Body of pancreas (tissue), 4 donors: ENCODE measurements around the gene RER1. TPM values are rescaled to one million over a fixed set of nuclear protein-coding genes. Genes with fewer than 3 reads are reported as not detected.
"Not testable (repeated sequence)": the region's sequence is repeated elsewhere in the genome, so short reads cannot be mapped to it uniquely, and the experiment has no call there.

Experiments used
- ATAC-seq: fragments of 150-250 bp; one replicate; pipeline ENCODE4 v1.9.1; 2016
- DNase-seq, 4 donors: peaks; one replicate each; pipeline ENCODE4 v3.0.0-alpha.2; 2019
- H3K27ac ChIP-seq, 4 donors: fragments of 200-600 bp; sonication (generic); 1 replicate in 3 of 4; 2 replicates in 1 of 4; pipeline versions ENCODE4 v1.5.1 to v1.6.1; 2016 to 2019; ENCODE audit warnings: mild to moderate bottlenecking in 1 of 4, mixed read lengths in 1 of 4, moderate library complexity in 1 of 4
- H3K27me3 ChIP-seq, 2 donors: fragments of 200-600 bp; sonication (generic); one replicate each; pipeline ENCODE4 v1.6.0; 2016; ENCODE audit warnings: mild to moderate bottlenecking in 1 of 2
- H3K36me3 ChIP-seq, 2 donors: fragments of 200-600 bp; sonication (generic); replicated peaks in 1 of 2; 2 replicates each; pipeline ENCODE4 v1.5.1; 2016; ENCODE audit warnings: low read depth in 2 of 2; ENCODE audit not compliant: insufficient read depth in 1 of 2
- H3K4me1 ChIP-seq: fragments of 200-600 bp; sonication (generic); one replicate; pipeline ENCODE4 v1.6.0; 2016
- H3K4me3 ChIP-seq, 2 donors: fragments of 200-600 bp; sonication (generic); 1 replicate in 1 of 2; 2 replicates in 1 of 2; pipeline ENCODE4 v1.5.1; 2016 to 2019
- H3K9me3 ChIP-seq, 3 donors: fragments of 200-600 bp; sonication (generic); 1 replicate in 2 of 3; 2 replicates in 1 of 3; pipeline ENCODE4 v1.5.1; 2016
- CTCF ChIP-seq, 7 experiments: fragments of 450-650 bp in 4 of 7; fragments of 200-600 bp in 3 of 7; sonication (generic) in 3 of 7; IDR thresholded peaks; one replicate each; pipeline ENCODE4 v1.5.1; 2016 to 2019; ENCODE audit warnings: antibody characterized with exemption in 7 of 7
- POLR2A ChIP-seq, 3 donors: fragments of 450-650 bp; IDR thresholded peaks; one replicate each; pipeline ENCODE4 v1.6.1; 2016; ENCODE audit warnings: antibody characterized with exemption in 3 of 3, mild to moderate bottlenecking in 2 of 3
- WGBS, 2 donors: methylation state at CpG; one replicate each; pipeline ENCODE4 v1.1.5; 2017; 5-methylcytosine and 5-hydroxymethylcytosine counted together
- intact Hi-C: fragments of 100-400 bp; cut with DNase I; formaldehyde crosslinking; loops from one replicate; pipeline ENCODE4 v1.15.1; 2023
- total RNA-seq, 2 donors: library from RNA; depleted of rRNA; stranded (reverse); fragments of >200 nt; gene quantifications; one replicate each; pipeline ENCODE4 v1.1.0, GENCODE V29; 2016

The RER1 gene
- total RNA-seq, 2 donors from 2014 or later = 50.3 to 57.7 TPM

DNA sequence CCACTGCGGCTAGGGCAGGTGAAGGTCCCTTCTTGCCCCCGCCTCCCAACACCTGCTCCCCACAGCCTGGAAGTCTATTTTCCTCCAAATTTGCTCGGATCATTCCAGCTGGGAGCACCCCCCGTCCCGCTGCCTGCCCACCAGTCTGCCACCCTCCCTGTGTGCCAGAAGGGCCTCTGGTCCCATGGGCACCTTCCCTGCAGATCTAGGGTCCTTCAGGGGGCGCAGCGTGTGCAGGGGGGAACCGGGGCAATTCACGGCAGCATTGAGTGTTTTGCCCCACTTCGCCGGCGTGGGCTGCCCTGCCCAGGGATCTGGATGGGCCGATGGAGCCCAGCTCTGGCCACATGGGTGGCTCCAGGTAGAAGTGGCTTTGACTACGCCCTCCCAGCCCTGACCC, 47.0 kb downstream of the RER1 start:
- no peaks in the 10 kb centered on the region for H3K27me3 ChIP-seq
- 72 to 84% methylated on average over 11 to 13 of the region's 14 CpGs for WGBS, 2 donors
- DNase-seq (no peak), ATAC-seq (no peak)
- no peaks in the 10 kb centered on the region for H3K9me3 ChIP-seq
- TF ChIP-seq POLR2A (IDR thresholded peaks at IDR 0.05) (no peak), CTCF (IDR thresholded peaks at IDR 0.05) (no peak)
- no peaks in the 10 kb centered on the region for H3K4me1 ChIP-seq
- H3K27ac ChIP-seq = no peak overlapping the region
- intact Hi-C loops = no loop called here
- no peaks in the 10 kb centered on the region for H3K36me3 ChIP-seq
- H3K4me3 ChIP-seq = no peak overlapping the region

DNA sequence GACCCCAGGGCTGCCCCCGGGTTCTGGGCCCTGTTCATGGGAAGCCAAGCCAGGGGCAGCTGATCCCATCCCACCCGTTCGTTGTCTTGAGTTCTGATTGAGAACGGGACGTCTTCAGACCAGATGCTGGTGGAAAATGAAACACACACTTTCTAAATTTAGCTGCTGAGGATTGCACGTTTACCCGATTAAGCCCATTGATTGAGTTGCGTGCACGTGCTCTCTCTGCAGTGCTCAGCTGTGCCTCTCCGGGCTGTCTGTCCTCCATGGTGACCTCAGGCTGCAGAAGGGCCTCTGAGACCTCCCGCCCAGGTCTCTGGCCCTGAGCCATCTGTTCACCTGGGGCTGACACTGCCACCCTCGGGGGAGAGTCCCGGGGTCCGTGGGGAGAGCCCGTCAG, 47.7 kb downstream of the RER1 start:
- Histone ChIP-seq H3K27me3 (no peaks in the 10 kb centered on the region), H3K9me3 (no peaks in the 10 kb centered on the region), H3K27ac (no peak overlapping the region), H3K36me3 (no peaks in the 10 kb centered on the region), H3K4me3 (no peak overlapping the region), H3K4me1 (no peaks in the 10 kb centered on the region)
- DNase-seq (no peak), ATAC-seq (no peak)
- no peak for TF ChIP-seq POLR2A (IDR thresholded peaks at IDR 0.05)
- TF ChIP-seq CTCF (IDR thresholded peaks at IDR 0.05) = no peak
- intact Hi-C loops = no loop called here
- 41 to 43% methylated on average over 7 to 15 of the region's 15 CpGs for WGBS, 2 donors

DNA sequence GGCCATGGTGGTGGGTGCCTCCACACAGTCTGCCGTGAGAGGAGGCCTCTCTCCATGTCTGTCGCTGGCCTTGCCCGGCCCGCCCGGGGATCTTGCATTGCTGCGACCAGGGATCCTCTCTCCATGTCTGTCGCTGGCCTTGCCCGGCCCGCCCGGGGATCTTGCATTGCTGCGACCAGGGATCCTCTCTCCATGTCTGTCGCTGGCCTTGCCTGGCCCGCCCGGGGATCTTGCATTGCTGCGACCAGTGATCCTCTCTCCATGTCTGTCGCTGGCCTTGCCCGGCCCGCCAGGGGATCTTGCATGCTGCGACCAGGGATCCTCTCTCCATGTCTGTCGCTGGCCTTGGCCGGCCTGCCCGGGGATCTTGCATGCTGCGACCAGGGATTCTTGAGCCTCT, 48.7 kb downstream of the RER1 start:
- H3K27me3 ChIP-seq, H3K27ac ChIP-seq, H3K9me3 ChIP-seq, intact Hi-C loops, H3K4me3 ChIP-seq, H3K36me3 ChIP-seq, ATAC-seq, H3K4me1 ChIP-seq, DNase-seq: not testable (repeated sequence)
- WGBS, 2 donors = 70 to 92% methylated on average over 22 to 23 of the region's 23 CpGs

DNA sequence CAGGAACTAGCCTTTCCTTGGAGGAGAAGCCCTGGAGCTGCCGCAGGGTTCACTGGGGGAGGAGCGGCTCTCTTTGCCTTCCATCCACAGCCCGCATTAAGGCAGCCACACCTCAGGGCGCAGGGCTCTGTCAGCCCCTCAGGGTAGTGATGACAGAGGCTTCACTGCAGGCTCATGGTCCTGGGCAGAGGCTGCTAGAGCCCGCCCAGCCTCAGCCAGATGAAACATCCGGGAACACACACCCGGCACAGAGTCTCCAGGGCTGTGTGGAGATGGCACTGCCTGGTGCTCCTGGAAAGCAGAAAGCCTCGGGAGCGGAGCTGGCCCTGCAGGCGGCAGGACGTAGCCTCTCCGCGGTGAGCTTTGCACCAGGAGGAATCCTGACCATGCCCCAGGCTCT, 50.1 kb downstream of the RER1 start:
- Histone ChIP-seq H3K27ac (no peak overlapping the region), H3K36me3 (no peaks in the 10 kb centered on the region), H3K4me3 (no peak overlapping the region), H3K27me3 (no peaks in the 10 kb centered on the region), H3K9me3 (no peaks in the 10 kb centered on the region), H3K4me1 (no peaks in the 10 kb centered on the region)
- intact Hi-C loops = no loop called here
- 44 to 49% methylated on average over 9 to 12 of the region's 13 CpGs for WGBS, 2 donors
- no peak for ATAC-seq
- DNase-seq = no peak
- TF ChIP-seq CTCF (IDR thresholded peaks at IDR 0.05) = no peak
- TF ChIP-seq POLR2A (IDR thresholded peaks at IDR 0.05) = no peak

GRCh38 chr1:2442661-2443060, 51.0 kb downstream of the RER1 start:
- WGBS, 2 donors = 39 to 57% methylated on average over 3 to 6 of the region's 6 CpGs
- H3K9me3 ChIP-seq = no peaks in the 10 kb centered on the region
- intact Hi-C loops = no loop called here
- H3K27me3 ChIP-seq = no peaks in the 10 kb centered on the region
- ATAC-seq (no peak), DNase-seq (no peak)
- no peak overlapping the region for H3K4me3 ChIP-seq
- no peaks in the 10 kb centered on the region for H3K4me1 ChIP-seq
- no peak overlapping the region for H3K27ac ChIP-seq
- H3K36me3 ChIP-seq = no peaks in the 10 kb centered on the region
- TF ChIP-seq CTCF (IDR thresholded peaks at IDR 0.05) = no peak
- no peak for TF ChIP-seq POLR2A (IDR thresholded peaks at IDR 0.05)
